PC-3 (cell line): ENCODE measurements around the gene SHISA2. TPM values are rescaled to one million over a fixed set of nuclear protein-coding genes. Genes with fewer than 3 reads are reported as not detected.

ENCODE experiments used
- ATAC-seq: fragments of 200-7000 bp; cut with Tn5 transposase; 2 replicates; pipeline ENCODE4 v1.9.1; 2020; ENCODE audit warnings: mild to moderate bottlenecking, moderate library complexity
- BruUV-seq: library from RNA; stranded (reverse); fragments of 400-500 nt; replicated peaks from 2 replicates; lab custom pipeline; 2021; lab: Mats Ljungman, UMichigan
- CTCF ChIA-PET: fragments of 300-600 bp; sonication (Branson Sonifier 250); formaldehyde crosslinking; loops from one replicate; lab custom pipeline; 2022; ENCODE audit warnings: antibody characterized with exemption; lab: Charles Lee
- POLR2A ChIA-PET: fragments of 300-600 bp; sonication (Branson Sonifier 250); formaldehyde crosslinking; loops from one replicate; lab custom pipeline; 2022; ENCODE audit warnings: antibody characterized with exemption; ENCODE audit not compliant: unreplicated experiment; lab: Charles Lee
- DNase-seq: peaks from one replicate; pipeline ENCODE4 v3.0.0-alpha.2; 2015
- H2AFZ ChIP-seq: fragments of 300-600 bp; sonication (generic); 2 replicates; pipeline ENCODE4 v1.6.0; 2016; ENCODE audit warnings: antibody characterized with exemption, low read length
- H3F3A ChIP-seq: fragments of 300-600 bp; sonication (generic); one replicate; pipeline ENCODE4 v1.6.0; 2017; ENCODE audit warnings: antibody characterized with exemption, low read length, control low read depth, mild to moderate bottlenecking; ENCODE audit not compliant: unreplicated experiment
- H3K27ac ChIP-seq: fragments of 300-600 bp; sonication (generic); 2 replicates; pipeline ENCODE4 v1.5.1; 2016; ENCODE audit warnings: mild to moderate bottlenecking, low read length
- H3K27me3 ChIP-seq: fragments of 300-600 bp; sonication (generic); 2 replicates; pipeline ENCODE4 v1.6.1; 2016; ENCODE audit warnings: low read length, mixed read lengths
- H3K36me3 ChIP-seq: fragments of 300-600 bp; sonication (generic); 2 replicates; pipeline ENCODE4 v1.6.1; 2016; ENCODE audit warnings: low read depth, mixed run types, low read length, mixed read lengths
- H3K4me1 ChIP-seq: fragments of 300-600 bp; sonication (generic); 2 replicates; pipeline ENCODE4 v1.5.1; 2016; ENCODE audit warnings: low read length; ENCODE audit not compliant: insufficient read depth
- H3K4me2 ChIP-seq: fragments of 300-600 bp; sonication (generic); 2 replicates; pipeline ENCODE4 v1.6.0; 2016; ENCODE audit warnings: low read length
- H3K4me3 ChIP-seq: fragments of 300-600 bp; sonication (generic); 2 replicates; pipeline ENCODE4 v1.5.1; 2016; ENCODE audit warnings: mild to moderate bottlenecking, low read length, mixed read lengths
- H3K79me2 ChIP-seq: fragments of 300-600 bp; sonication (generic); 2 replicates; pipeline ENCODE4 v1.6.1; 2017; ENCODE audit warnings: low read length, mixed read lengths
- H3K9ac ChIP-seq: fragments of 300-600 bp; sonication (generic); 2 replicates; pipeline ENCODE4 v1.6.0; 2016; ENCODE audit warnings: mild to moderate bottlenecking, low read length
- H3K9me2 ChIP-seq: fragments of 300-600 bp; sonication (generic); replicated peaks from 2 replicates; pipeline ENCODE4 v1.6.1; 2016; ENCODE audit warnings: mixed run types, low read length, mixed read lengths
- H3K9me3 ChIP-seq: fragments of 300-600 bp; sonication (generic); 2 replicates; pipeline ENCODE4 v1.6.1; 2016; ENCODE audit warnings: low read length, mixed read lengths
- H4K20me1 ChIP-seq: fragments of 300-600 bp; sonication (generic); 2 replicates; pipeline ENCODE4 v1.6.1; 2016; ENCODE audit warnings: low read length, mixed read lengths
- EZH2 ChIP-seq: fragments of 300-600 bp; sonication (generic); IDR thresholded peaks from one replicate; pipeline ENCODE4 v1.6.1; 2017; ENCODE audit warnings: antibody characterized with exemption, mild to moderate bottlenecking, low read length; ENCODE audit not compliant: unreplicated experiment
- EZH2phosphoT487 ChIP-seq: fragments of 300-600 bp; sonication (generic); IDR thresholded peaks from 2 replicates; pipeline ENCODE4 v1.6.1; 2018; ENCODE audit warnings: mild to moderate bottlenecking, antibody characterized with exemption, low read length, borderline replicate concordance
- intact Hi-C: fragments of 100-400 bp; cut with micrococcal nuclease; formaldehyde crosslinking; loops from 2 replicates; pipeline ENCODE4 v1.9.0; 2023
- total RNA-seq: library from RNA; depleted of rRNA; stranded (reverse); fragments of >200 nt; gene quantifications from 2 replicates; pipeline ENCODE4 v1.2.3, GENCODE V29; 2014
- TF ChIP-seq, protein P1 (sequence below): fragments of 300-600 bp; sonication (generic); conservative IDR thresholded peaks from 2 replicates; pipeline ENCODE4 v1.5.1; 2017; ENCODE audit warnings: antibody characterized with exemption, low read depth, mild to moderate bottlenecking, low read length

The SHISA2 gene
- total RNA-seq, 1 experiment from 2014 or later: 7.8 TPM

DNA sequence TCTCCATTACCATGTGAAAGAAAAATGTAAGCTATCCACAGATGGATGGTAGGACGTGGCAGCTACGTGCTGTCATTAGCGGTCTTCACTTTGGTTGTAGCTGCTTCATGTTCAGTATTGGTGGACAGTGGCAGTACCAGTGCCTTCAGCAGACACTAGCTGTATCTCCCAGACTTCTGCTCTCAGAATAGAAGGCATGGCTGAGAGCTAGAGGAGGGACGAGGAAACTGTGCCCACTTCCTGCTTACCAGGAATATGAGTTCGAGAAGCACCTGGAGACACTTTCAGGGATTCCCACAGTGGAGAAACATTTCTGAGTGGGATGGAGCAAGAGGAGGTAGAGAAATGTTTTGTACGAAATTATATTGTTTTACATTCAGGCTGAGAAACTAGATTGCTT, 6.9 kb upstream of the SHISA2 start:
- H3K9me3 ChIP-seq: no peaks in the 10 kb centered on the region
- H3K9ac ChIP-seq: no peak overlapping the region
- no peaks in the 10 kb centered on the region for H3K9me2 ChIP-seq
- H3K79me2 ChIP-seq: no peaks in the 10 kb centered on the region
- TF ChIP-seq EZH2 (no peak), EZH2phosphoT487 (no peak)
- TF ChIP-seq, protein P1, sequence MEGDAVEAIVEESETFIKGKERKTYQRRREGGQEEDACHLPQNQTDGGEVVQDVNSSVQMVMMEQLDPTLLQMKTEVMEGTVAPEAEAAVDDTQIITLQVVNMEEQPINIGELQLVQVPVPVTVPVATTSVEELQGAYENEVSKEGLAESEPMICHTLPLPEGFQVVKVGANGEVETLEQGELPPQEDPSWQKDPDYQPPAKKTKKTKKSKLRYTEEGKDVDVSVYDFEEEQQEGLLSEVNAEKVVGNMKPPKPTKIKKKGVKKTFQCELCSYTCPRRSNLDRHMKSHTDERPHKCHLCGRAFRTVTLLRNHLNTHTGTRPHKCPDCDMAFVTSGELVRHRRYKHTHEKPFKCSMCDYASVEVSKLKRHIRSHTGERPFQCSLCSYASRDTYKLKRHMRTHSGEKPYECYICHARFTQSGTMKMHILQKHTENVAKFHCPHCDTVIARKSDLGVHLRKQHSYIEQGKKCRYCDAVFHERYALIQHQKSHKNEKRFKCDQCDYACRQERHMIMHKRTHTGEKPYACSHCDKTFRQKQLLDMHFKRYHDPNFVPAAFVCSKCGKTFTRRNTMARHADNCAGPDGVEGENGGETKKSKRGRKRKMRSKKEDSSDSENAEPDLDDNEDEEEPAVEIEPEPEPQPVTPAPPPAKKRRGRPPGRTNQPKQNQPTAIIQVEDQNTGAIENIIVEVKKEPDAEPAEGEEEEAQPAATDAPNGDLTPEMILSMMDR: no peak
- H4K20me1 ChIP-seq: no peaks in the 10 kb centered on the region
- H3K36me3 ChIP-seq: no peaks in the 10 kb centered on the region
- ATAC-seq (no peak), DNase-seq (no peak)
- H3K27ac ChIP-seq: no peak overlapping the region
- H3K4me3 ChIP-seq: no peak overlapping the region
- H3K4me2 ChIP-seq: no peak overlapping the region
- H3K4me1 ChIP-seq: peaks cover 22% of the 10 kb centered on the region
- H3F3A ChIP-seq: no peaks in the 10 kb centered on the region
- CTCF ChIA-PET: no interaction called here
- POLR2A ChIA-PET: no interaction called here
- intact Hi-C loops: no loop called here
- no peak overlapping the region for H2AFZ ChIP-seq
- no TSS peak for BruUV-seq
- no peaks in the 10 kb centered on the region for H3K27me3 ChIP-seq

DNA sequence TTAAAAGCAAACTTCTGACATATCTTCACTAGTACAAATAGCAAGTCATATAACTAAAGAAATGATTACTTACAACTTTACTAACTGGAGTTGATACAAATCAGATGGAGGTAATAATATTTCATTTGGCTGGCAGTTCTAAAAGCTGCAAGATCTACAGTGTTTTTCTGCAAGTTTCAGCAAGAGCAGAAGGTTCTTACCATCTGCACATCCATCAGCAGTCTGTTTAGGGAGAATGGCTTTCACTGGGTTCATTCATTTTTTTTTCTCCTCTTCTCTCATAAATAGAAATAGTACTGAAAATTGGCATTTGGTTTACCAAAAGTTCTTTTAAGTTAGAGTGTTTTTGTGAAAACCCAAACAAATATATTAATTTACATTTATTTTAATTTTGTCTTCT, 3.1 kb upstream of the SHISA2 start:
- BruUV-seq: no TSS peak
- no peaks in the 10 kb centered on the region for H3K9me3 ChIP-seq
- ATAC-seq (no peak), DNase-seq (no peak)
- H3K4me3 ChIP-seq: no peak overlapping the region
- no peaks in the 10 kb centered on the region for H3K4me1 ChIP-seq
- H3K4me2 ChIP-seq: no peak overlapping the region
- POLR2A ChIA-PET: no interaction called here
- CTCF ChIA-PET: no interaction called here
- no peaks in the 10 kb centered on the region for H3K9me2 ChIP-seq
- no peaks in the 10 kb centered on the region for H4K20me1 ChIP-seq
- intact Hi-C loops: no loop called here
- TF ChIP-seq, protein P1: no peak
- no peak overlapping the region for H3K27ac ChIP-seq
- no peak overlapping the region for H3K9ac ChIP-seq
- no peaks in the 10 kb centered on the region for H3K27me3 ChIP-seq
- H3K36me3 ChIP-seq: no peaks in the 10 kb centered on the region
- H2AFZ ChIP-seq: no peak overlapping the region
- H3K79me2 ChIP-seq: no peaks in the 10 kb centered on the region
- no peaks in the 10 kb centered on the region for H3F3A ChIP-seq

DNA sequence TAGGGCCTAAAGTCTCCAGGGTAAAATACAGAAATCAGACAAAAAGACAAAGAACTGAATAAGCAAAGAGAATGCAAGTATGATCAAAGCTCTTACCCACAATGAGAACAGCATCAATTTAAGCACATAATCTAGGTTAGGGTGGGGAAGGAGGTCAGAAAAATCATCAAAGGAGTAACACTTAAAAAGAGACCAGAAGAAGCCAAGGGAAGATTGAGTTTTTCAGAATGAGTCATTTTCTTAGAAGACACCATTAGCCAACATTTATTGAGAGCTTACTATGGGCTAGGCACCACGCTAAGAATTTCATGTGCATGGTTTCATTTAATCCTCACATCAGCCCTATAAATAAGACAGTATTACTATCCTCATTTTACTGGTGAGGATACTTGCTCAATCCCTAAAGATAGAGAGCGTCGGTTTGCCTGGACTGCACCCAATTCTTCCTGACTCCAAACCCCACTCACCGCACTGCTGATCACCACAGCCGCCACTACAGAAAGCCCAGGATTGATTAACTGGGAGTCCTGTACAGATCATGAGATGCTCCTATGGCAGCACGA, 1.7 kb upstream of the SHISA2 start:
- CTCF ChIA-PET: no interaction called here
- Histone ChIP-seq H2AFZ (no peak overlapping the region), H3F3A (no peaks in the 10 kb centered on the region), H4K20me1 (no peaks in the 10 kb centered on the region), H3K4me1 (peaks cover 8% of the 10 kb centered on the region), H3K36me3 (no peaks in the 10 kb centered on the region), H3K9me3 (no peaks in the 10 kb centered on the region), H3K79me2 (no peaks in the 10 kb centered on the region), H3K9ac (no peak overlapping the region), H3K27ac (no peak overlapping the region), H3K4me2 (no peak overlapping the region), H3K27me3 (no peaks in the 10 kb centered on the region), H3K4me3 (no peak overlapping the region), H3K9me2 (no peaks in the 10 kb centered on the region)
- intact Hi-C loops: no loop called here
- BruUV-seq: no TSS peak
- no peak for TF ChIP-seq EZH2phosphoT487
- TF ChIP-seq, protein P1: no peak
- no peak for TF ChIP-seq EZH2
- no peak for ATAC-seq
- POLR2A ChIA-PET: no interaction called here
- no peak for DNase-seq
